ENCODE data around the gene AFM. TPM values are rescaled to one million over a fixed set of nuclear protein-coding genes. Genes with fewer than 3 reads are reported as not detected.

Gene AFM
- total and polyA plus RNA-seq, 10 of the 15 experiments (the other 5 are each of a cell fraction or from before 2014, with no cell fraction given) = not detected

DNA sequence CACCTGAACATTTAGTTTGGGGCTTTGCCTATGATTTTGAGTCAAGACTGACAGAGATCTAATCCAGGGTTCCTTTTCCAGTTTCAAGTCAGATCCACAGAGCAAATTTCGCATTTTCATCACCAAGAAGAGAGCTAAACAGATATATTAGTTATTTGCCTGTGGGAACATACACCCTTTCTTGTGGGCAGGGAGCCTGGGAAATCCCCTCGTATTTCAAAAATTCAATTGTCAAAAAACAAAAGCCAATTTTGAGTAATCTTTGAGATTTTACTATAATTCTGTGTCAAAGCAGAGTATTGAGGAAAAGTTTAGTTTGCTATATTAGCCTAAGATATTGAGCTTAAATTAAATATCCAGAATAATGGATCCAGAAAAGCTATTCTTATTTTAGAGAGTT is 56.6 kb downstream of the AFM start (continued):
- TF ChIP-seq, protein P1, sequence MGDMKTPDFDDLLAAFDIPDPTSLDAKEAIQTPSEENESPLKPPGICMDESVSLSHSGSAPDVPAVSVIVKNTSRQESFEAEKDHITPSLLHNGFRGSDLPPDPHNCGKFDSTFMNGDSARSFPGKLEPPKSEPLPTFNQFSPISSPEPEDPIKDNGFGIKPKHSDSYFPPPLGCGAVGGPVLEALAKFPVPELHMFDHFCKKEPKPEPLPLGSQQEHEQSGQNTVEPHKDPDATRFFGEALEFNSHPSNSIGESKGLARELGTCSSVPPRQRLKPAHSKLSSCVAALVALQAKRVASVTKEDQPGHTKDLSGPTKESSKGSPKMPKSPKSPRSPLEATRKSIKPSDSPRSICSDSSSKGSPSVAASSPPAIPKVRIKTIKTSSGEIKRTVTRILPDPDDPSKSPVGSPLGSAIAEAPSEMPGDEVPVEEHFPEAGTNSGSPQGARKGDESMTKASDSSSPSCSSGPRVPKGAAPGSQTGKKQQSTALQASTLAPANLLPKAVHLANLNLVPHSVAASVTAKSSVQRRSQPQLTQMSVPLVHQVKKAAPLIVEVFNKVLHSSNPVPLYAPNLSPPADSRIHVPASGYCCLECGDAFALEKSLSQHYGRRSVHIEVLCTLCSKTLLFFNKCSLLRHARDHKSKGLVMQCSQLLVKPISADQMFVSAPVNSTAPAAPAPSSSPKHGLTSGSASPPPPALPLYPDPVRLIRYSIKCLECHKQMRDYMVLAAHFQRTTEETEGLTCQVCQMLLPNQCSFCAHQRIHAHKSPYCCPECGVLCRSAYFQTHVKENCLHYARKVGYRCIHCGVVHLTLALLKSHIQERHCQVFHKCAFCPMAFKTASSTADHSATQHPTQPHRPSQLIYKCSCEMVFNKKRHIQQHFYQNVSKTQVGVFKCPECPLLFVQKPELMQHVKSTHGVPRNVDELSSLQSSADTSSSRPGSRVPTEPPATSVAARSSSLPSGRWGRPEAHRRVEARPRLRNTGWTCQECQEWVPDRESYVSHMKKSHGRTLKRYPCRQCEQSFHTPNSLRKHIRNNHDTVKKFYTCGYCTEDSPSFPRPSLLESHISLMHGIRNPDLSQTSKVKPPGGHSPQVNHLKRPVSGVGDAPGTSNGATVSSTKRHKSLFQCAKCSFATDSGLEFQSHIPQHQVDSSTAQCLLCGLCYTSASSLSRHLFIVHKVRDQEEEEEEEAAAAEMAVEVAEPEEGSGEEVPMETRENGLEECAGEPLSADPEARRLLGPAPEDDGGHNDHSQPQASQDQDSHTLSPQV (IDR thresholded peaks at IDR 0.05) = no peak
- peak in 1 of 2 experiments; percentile 61; a peak in 3 of 4 replicates for TF ChIP-seq IKZF2 (IDR thresholded peaks at IDR 0.05)
- no peak for TF ChIP-seq MTA3 (IDR thresholded peaks at IDR 0.05; ENCODE audit: borderline replicate concordance, low read length)
- TF ChIP-seq, protein P2, sequence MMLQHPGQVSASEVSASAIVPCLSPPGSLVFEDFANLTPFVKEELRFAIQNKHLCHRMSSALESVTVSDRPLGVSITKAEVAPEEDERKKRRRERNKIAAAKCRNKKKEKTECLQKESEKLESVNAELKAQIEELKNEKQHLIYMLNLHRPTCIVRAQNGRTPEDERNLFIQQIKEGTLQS (IDR thresholded peaks at IDR 0.05; ENCODE audit: borderline replicate concordance, extremely low read depth, low read depth, low read length) = no peak
- TF ChIP-seq SMAD5 (IDR thresholded peaks at IDR 0.05; ENCODE audit: low read depth) = no peak
- no peak for TF ChIP-seq EZH2 (IDR thresholded peaks at IDR 0.05; ENCODE audit: borderline replicate concordance, control insufficient read depth, low read depth, low read length)
- TF ChIP-seq RFX5 (IDR thresholded peaks at IDR 0.05; ENCODE audit: low read depth, low read length) = no peak
- no peak for TF ChIP-seq RB1 (IDR thresholded peaks at IDR 0.05; ENCODE audit: borderline replicate concordance)
- TF ChIP-seq ZNF217 (IDR thresholded peaks at IDR 0.05) = no peak
- TF ChIP-seq, protein P3, sequence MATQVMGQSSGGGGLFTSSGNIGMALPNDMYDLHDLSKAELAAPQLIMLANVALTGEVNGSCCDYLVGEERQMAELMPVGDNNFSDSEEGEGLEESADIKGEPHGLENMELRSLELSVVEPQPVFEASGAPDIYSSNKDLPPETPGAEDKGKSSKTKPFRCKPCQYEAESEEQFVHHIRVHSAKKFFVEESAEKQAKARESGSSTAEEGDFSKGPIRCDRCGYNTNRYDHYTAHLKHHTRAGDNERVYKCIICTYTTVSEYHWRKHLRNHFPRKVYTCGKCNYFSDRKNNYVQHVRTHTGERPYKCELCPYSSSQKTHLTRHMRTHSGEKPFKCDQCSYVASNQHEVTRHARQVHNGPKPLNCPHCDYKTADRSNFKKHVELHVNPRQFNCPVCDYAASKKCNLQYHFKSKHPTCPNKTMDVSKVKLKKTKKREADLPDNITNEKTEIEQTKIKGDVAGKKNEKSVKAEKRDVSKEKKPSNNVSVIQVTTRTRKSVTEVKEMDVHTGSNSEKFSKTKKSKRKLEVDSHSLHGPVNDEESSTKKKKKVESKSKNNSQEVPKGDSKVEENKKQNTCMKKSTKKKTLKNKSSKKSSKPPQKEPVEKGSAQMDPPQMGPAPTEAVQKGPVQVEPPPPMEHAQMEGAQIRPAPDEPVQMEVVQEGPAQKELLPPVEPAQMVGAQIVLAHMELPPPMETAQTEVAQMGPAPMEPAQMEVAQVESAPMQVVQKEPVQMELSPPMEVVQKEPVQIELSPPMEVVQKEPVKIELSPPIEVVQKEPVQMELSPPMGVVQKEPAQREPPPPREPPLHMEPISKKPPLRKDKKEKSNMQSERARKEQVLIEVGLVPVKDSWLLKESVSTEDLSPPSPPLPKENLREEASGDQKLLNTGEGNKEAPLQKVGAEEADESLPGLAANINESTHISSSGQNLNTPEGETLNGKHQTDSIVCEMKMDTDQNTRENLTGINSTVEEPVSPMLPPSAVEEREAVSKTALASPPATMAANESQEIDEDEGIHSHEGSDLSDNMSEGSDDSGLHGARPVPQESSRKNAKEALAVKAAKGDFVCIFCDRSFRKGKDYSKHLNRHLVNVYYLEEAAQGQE (IDR thresholded peaks at IDR 0.05; ENCODE audit: low read depth, low read length) = no peak
- TF ChIP-seq, protein P4, sequence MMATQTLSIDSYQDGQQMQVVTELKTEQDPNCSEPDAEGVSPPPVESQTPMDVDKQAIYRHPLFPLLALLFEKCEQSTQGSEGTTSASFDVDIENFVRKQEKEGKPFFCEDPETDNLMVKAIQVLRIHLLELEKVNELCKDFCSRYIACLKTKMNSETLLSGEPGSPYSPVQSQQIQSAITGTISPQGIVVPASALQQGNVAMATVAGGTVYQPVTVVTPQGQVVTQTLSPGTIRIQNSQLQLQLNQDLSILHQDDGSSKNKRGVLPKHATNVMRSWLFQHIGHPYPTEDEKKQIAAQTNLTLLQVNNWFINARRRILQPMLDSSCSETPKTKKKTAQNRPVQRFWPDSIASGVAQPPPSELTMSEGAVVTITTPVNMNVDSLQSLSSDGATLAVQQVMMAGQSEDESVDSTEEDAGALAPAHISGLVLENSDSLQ (IDR thresholded peaks at IDR 0.05) = no peak
- TF ChIP-seq EP300 (IDR thresholded peaks at IDR 0.05; ENCODE audit: borderline replicate concordance in 1 of 2, control insufficient read depth in 1 of 2, low read depth in 2 of 2, low read length in 2 of 2) = no peak; a peak in 1 of 4 replicates
- peak; percentile 83 for TF ChIP-seq RUNX3 (IDR thresholded peaks at IDR 0.05; ENCODE audit: low read length)
- TF ChIP-seq NR2F1 (conservative IDR thresholded peaks at IDR 0.05) = peak; percentile 32; the same call in 1 of the 2 replicates
- no peak for TF ChIP-seq SIX5 (IDR thresholded peaks at IDR 0.05; ENCODE audit: low read depth, low read length, severe bottlenecking)
- TF ChIP-seq HCFC1 (IDR thresholded peaks at IDR 0.05; ENCODE audit: low read length) = no peak
- no peak for TF ChIP-seq SPI1 (IDR thresholded peaks at IDR 0.05; ENCODE audit: borderline replicate concordance, insufficient read depth, low read depth, low read length)
- TF ChIP-seq, protein P5, sequence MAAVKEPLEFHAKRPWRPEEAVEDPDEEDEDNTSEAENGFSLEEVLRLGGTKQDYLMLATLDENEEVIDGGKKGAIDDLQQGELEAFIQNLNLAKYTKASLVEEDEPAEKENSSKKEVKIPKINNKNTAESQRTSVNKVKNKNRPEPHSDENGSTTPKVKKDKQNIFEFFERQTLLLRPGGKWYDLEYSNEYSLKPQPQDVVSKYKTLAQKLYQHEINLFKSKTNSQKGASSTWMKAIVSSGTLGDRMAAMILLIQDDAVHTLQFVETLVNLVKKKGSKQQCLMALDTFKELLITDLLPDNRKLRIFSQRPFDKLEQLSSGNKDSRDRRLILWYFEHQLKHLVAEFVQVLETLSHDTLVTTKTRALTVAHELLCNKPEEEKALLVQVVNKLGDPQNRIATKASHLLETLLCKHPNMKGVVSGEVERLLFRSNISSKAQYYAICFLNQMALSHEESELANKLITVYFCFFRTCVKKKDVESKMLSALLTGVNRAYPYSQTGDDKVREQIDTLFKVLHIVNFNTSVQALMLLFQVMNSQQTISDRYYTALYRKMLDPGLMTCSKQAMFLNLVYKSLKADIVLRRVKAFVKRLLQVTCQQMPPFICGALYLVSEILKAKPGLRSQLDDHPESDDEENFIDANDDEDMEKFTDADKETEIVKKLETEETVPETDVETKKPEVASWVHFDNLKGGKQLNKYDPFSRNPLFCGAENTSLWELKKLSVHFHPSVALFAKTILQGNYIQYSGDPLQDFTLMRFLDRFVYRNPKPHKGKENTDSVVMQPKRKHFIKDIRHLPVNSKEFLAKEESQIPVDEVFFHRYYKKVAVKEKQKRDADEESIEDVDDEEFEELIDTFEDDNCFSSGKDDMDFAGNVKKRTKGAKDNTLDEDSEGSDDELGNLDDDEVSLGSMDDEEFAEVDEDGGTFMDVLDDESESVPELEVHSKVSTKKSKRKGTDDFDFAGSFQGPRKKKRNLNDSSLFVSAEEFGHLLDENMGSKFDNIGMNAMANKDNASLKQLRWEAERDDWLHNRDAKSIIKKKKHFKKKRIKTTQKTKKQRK (IDR thresholded peaks at IDR 0.05; ENCODE audit: low read depth, low read length) = no peak
